HL-60 (cell line): ENCODE results near the gene SYCE3.

Experiments
- DNase-seq, 2 experiments: peaks; one replicate each; pipeline ENCODE4 v3.0.0-alpha.2; 2010 to 2020; ENCODE audit warnings: low read depth in 1 of 2, low spot score in 1 of 2
- H3K27ac ChIP-seq: fragments of 250-450 bp; sonication (Bioruptor Pico); replicated peaks from 2 replicates; pipeline ENCODE4 v1.5.1; 2020; ENCODE audit warnings: mild to moderate bottlenecking, moderate library complexity
- H3K27me3 ChIP-seq: fragments of 250-450 bp; sonication (Bioruptor Pico); 2 replicates; pipeline ENCODE4 v1.5.1; 2021; ENCODE audit warnings: mild to moderate bottlenecking, moderate library complexity; ENCODE audit not compliant: insufficient read depth, poor library complexity, severe bottlenecking
- H3K4me3 ChIP-seq: replicated peaks from 2 replicates; pipeline ENCODE4 v1.5.1; 2011; ENCODE audit warnings: mild to moderate bottlenecking, control low read depth, low read length; ENCODE audit not compliant: insufficient read depth
- CTCF ChIP-seq: IDR thresholded peaks from one replicate; pipeline ENCODE4 v1.5.1; 2011; ENCODE audit warnings: low read length, control low read depth, inconsistent platforms; ENCODE audit not compliant: insufficient read depth
- GABPA ChIP-seq: IDR thresholded peaks from 2 replicates; pipeline ENCODE4 v1.6.1; 2012; ENCODE audit warnings: low read depth
- POLR2AphosphoS5 ChIP-seq: IDR thresholded peaks from 2 replicates; pipeline ENCODE4 v1.6.1; 2012; ENCODE audit warnings: low read depth
- REST ChIP-seq: IDR thresholded peaks from 2 replicates; pipeline ENCODE4 v1.6.1; 2012; ENCODE audit warnings: low read depth; ENCODE audit not compliant: insufficient replicate concordance
- SPI1 ChIP-seq: IDR thresholded peaks from 2 replicates; pipeline ENCODE4 v1.6.1; 2012; ENCODE audit warnings: low read depth, mild to moderate bottlenecking, borderline replicate concordance

Gene SYCE3

GRCh38 chr22:50517495-50518260 lies 45.0 kb downstream of the SYCE3 start:
- no peak for DNase-seq
- Histone ChIP-seq H3K27me3 (no peaks in the 10 kb centered on the region), H3K27ac (no peak overlapping the region), H3K4me3 (no peak overlapping the region)
- no peak for TF ChIP-seq GABPA
- no peak for TF ChIP-seq REST
- no peak for TF ChIP-seq POLR2AphosphoS5
- no peak for TF ChIP-seq CTCF
- no peak for TF ChIP-seq SPI1

- H3K27ac ChIP-seq: no peak overlapping the region
- TF ChIP-seq POLR2AphosphoS5 (no peak), CTCF (no peak), REST (no peak), SPI1 (no peak), GABPA (no peak)
- DNase-seq: no peak
- no peak overlapping the region for H3K4me3 ChIP-seq
- no peaks in the 10 kb centered on the region for H3K27me3 ChIP-seq
Measured at GRCh38 chr22:50516891-50517290, 45.8 kb downstream of the SYCE3 start.

- TF ChIP-seq GABPA (no peak), SPI1 (no peak), CTCF (no peak), REST (no peak), POLR2AphosphoS5 (no peak)
- DNase-seq: no peak
- no peaks in the 10 kb centered on the region for H3K27me3 ChIP-seq
- no peak overlapping the region for H3K27ac ChIP-seq
- H3K4me3 ChIP-seq: no peak overlapping the region
Measured at GRCh38 chr22:50516068-50516467, 46.7 kb downstream of the SYCE3 start.
